Measurements from ENCODE around the gene SYNE3. TPM values are rescaled to one million over a fixed set of nuclear protein-coding genes. Genes with fewer than 3 reads are reported as not detected.

Gene SYNE3
- total RNA-seq, 1 donor from 2014 or later = 27.0 TPM

DNA sequence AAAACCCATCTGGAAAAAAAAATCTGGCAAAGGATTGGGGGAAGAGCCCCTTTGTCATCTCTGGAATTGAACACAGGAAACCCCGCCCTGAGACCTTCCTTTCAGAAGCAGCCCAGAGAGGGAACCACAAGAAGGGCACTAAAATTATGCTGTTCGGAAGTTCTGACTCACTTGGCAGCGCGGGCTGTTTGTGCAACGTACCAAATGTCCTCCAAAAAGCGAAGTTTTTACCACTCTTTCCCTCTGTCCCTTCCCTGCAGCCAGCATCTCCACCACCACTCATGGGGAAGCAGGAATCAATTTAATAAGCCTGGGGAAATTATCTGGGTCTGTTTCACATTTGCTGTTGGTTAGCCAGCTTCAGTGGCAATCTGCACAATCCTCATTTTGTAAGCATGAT, 3.2 kb upstream of the SYNE3 start:
- H3K9me3 ChIP-seq = no peaks in the 10 kb centered on the region
- peaks cover 67% of the 10 kb centered on the region for H3K4me1 ChIP-seq
- DNase-seq (ENCODE audit: extremely low spot score in 2 of 2) = peak in 1 of 2 donors; percentile 95
- H3K27ac ChIP-seq = peak overlapping the region; percentile 71
- TF ChIP-seq POLR2AphosphoS5 (IDR thresholded peaks at IDR 0.05; ENCODE audit: insufficient read depth in 1 of 2, low read depth in 1 of 2) (peak; percentile 46 to 79), POLR2A (IDR thresholded peaks at IDR 0.05) (no peak)
- intact Hi-C loops (cut with DNase I) = no loop called here
- no peaks in the 10 kb centered on the region for H3K27me3 ChIP-seq
- no peaks in the 10 kb centered on the region for H3K36me3 ChIP-seq
- no peak overlapping the region for H3K4me3 ChIP-seq

DNA sequence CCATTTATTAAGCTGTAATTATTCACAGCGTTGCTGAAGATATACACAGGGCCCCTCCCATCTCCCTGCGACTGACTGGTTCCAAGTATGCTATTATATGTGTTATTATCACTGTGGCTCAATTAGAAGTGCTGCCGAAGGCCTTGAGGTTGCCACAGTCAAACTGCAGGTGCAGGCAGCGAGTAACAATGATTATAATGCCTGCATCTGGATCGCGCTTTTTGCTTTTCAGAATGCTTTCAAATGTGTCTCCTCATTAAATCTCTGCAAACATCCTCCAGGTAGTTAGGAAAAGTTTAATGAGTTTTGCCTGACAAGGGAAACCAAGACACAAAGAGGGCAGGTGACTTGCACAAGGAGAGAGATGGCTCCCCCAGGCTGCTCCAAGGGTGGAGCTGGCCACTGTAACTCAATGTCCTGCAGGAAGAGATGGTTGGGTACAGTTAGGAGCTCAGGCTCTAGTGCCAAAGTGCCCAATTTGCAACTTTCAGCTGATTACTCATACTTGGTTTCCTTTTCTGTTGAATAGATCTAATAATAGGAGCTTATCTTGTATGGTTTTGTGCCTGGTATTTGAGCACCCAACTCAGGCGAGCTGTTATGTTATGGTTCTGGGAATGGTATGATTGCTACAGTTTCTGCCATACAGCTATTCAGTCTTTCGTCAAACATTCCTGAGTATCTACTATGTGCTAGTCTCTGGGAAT, 1.7 kb upstream of the SYNE3 start:
- Histone ChIP-seq H3K4me3 (no peak overlapping the region), H3K4me1 (peaks cover 67% of the 10 kb centered on the region), H3K27ac (peak overlapping the region; percentile 94), H3K9me3 (no peaks in the 10 kb centered on the region), H3K36me3 (no peaks in the 10 kb centered on the region), H3K27me3 (no peaks in the 10 kb centered on the region)
- no peak for DNase-seq (ENCODE audit: extremely low spot score in 2 of 2)
- TF ChIP-seq POLR2AphosphoS5 (IDR thresholded peaks at IDR 0.05; ENCODE audit: insufficient read depth in 1 of 2, low read depth in 1 of 2) = peak in 1 of 2 donors; percentile 19
- TF ChIP-seq, protein P1, sequence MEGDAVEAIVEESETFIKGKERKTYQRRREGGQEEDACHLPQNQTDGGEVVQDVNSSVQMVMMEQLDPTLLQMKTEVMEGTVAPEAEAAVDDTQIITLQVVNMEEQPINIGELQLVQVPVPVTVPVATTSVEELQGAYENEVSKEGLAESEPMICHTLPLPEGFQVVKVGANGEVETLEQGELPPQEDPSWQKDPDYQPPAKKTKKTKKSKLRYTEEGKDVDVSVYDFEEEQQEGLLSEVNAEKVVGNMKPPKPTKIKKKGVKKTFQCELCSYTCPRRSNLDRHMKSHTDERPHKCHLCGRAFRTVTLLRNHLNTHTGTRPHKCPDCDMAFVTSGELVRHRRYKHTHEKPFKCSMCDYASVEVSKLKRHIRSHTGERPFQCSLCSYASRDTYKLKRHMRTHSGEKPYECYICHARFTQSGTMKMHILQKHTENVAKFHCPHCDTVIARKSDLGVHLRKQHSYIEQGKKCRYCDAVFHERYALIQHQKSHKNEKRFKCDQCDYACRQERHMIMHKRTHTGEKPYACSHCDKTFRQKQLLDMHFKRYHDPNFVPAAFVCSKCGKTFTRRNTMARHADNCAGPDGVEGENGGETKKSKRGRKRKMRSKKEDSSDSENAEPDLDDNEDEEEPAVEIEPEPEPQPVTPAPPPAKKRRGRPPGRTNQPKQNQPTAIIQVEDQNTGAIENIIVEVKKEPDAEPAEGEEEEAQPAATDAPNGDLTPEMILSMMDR (IDR thresholded peaks at IDR 0.05) = no peak
- intact Hi-C loops (cut with DNase I) = no loop called here

DNA sequence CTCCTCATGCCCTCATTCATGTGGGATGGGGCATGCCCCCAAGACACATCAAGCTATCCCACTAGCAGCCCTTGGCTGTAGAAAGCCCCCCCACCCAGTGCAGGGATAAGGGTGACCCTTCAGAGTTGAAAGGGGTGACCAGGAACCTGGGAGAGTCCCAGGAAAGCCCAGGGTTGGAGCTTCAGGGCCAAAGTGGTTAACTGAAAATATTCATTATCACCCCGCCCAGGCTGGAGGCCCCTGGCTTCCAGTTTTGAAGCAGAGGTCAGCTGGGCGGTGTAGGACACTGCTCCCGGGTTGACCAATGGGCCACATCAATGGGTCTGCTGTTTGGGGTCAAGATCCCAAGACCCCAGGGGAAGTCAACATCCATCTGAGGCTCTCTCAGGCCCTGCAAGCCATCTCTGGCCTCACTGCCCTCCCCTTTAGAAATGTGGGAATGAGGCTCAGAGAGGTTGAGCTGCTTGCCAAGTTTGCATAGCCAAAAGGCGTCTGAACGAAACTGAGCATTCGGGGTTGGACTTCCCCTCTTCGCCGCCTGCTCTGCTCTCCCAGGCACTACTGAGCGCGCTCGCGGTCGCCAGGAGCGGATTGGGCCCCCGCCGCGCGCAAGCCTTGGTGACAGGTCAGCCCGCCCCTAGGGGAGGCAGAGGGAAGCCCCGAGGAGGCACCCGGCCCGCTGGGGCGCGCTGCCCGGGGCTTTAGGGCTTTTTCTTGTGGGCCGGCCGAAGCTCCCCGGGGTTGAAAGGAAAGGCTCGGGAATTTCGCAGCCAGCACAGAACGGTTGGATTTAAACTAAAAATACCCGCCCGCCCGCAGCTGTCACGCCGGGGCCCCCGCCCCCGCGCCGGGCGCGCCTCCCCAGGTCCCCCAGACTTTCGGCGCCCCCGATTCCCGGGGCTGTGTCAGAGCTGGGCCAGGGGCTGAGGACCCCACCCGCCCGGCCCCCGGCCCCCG, 576 bp downstream of the SYNE3 start:
- peak overlapping the region; percentile 74 to 87 for H3K4me3 ChIP-seq
- peak in 1 of 2 donors; percentile 87 for DNase-seq (ENCODE audit: extremely low spot score in 2 of 2)
- H3K27ac ChIP-seq = peak overlapping the region; percentile 94
- peaks cover 84% of the 10 kb centered on the region for H3K4me1 ChIP-seq
- no peaks in the 10 kb centered on the region for H3K9me3 ChIP-seq
- no peaks in the 10 kb centered on the region for H3K36me3 ChIP-seq
- no peaks in the 10 kb centered on the region for H3K27me3 ChIP-seq
- intact Hi-C loops (cut with DNase I) = no loop called here
- TF ChIP-seq POLR2AphosphoS5 (IDR thresholded peaks at IDR 0.05; ENCODE audit: insufficient read depth in 1 of 2, low read depth in 1 of 2) (peak in 1 of 2 donors; percentile 12), POLR2A (IDR thresholded peaks at IDR 0.05) (no peak)
- TF ChIP-seq, protein P1 (IDR thresholded peaks at IDR 0.05) = peak in 1 of 3 experiments; percentile 31

DNA sequence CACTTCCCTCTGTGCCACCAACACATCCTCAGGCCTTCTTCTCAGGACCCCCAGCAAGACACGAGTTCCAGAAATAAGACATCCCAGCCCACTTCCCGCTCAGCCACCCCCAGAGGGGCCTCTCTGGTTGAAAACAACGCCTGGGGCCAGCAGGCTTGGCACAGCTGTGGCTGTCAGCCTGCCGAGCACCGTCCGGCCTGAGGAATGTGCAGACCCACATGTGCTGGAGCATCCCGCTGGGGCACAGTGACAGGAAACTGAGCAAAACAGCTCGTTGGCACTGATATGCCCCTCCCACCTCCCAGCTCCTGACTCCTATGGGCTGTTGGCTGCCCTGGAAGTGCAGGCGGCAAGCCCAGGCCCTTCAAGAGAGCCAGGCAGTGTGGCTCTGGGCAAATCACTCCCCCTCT, 1.4 kb downstream of the SYNE3 start:
- peak overlapping the region; percentile 74 to 87 for H3K4me3 ChIP-seq
- H3K9me3 ChIP-seq = no peaks in the 10 kb centered on the region
- H3K4me1 ChIP-seq = peaks cover 86% of the 10 kb centered on the region
- H3K36me3 ChIP-seq = no peaks in the 10 kb centered on the region
- intact Hi-C loops (cut with DNase I) = no loop called here
- DNase-seq (ENCODE audit: extremely low spot score in 2 of 2) = no peak
- TF ChIP-seq POLR2A (IDR thresholded peaks at IDR 0.05) (no peak), POLR2AphosphoS5 (IDR thresholded peaks at IDR 0.05; ENCODE audit: insufficient read depth in 1 of 2, low read depth in 1 of 2) (peak in 1 of 2 donors; percentile 50)
- H3K27ac ChIP-seq = peak overlapping the region; percentile 94
- H3K27me3 ChIP-seq = no peaks in the 10 kb centered on the region

DNA sequence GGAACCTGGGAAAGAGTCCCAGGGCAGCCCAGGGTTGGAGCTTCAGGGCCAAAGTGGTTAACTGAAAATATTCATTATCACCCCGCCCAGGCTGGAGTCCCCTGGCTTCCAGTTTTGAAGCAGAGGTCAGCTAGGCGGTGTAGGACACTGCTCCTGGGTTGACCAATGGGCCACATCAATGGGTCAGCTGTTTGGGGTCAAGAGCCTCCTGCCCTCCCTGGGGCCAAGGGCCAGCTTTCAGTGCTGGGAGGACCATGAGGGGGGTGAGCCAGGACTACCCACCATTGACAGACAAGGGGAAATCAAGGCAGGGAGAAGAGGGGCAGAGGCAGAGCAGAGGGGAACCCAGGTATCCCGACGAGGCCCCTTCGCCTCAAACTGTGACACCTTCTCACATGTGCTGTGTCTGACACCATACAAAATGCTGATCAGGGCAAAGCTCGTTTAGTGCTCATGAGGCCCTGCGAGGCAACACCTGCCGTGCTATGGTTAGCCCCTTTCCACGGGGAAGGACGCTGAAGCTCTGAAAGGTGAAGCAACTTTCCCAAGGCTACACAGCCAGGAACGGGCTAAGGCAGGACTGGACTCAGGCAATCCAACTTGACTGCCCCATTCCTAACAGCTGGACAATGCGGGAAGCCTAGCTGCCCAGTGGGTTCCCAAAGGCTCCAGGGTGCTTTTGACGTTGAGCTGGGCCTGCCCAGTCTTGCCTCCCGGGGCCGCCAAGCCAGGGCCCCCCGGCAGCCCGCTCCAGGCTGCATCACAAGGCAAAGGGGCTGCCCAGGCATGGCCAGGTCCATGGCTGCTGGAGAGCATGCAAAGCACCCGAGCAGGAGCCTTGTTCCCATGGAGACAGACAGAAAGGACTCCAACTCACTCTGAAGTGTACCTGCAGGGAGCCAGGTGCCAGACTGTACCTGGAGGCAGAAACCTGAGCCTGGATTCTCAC, 2.0 kb downstream of the SYNE3 start:
- Histone ChIP-seq H3K4me3 (peak overlapping the region; percentile 74 to 87), H3K27ac (peak overlapping the region; percentile 94), H3K36me3 (no peaks in the 10 kb centered on the region), H3K27me3 (no peaks in the 10 kb centered on the region), H3K4me1 (peaks cover 86% of the 10 kb centered on the region), H3K9me3 (no peaks in the 10 kb centered on the region)
- TF ChIP-seq, protein P1 (IDR thresholded peaks at IDR 0.05) = no peak
- TF ChIP-seq POLR2AphosphoS5 (IDR thresholded peaks at IDR 0.05; ENCODE audit: insufficient read depth in 1 of 2, low read depth in 1 of 2) = no peak
- TF ChIP-seq POLR2A (IDR thresholded peaks at IDR 0.05) = no peak
- intact Hi-C loops (cut with DNase I) = no loop called here
- DNase-seq (ENCODE audit: extremely low spot score in 2 of 2) = no peak

All from vagina (tissue), 2 donors.